GM19395 (cell line): ENCODE measurements around the gene SLC25A44.
"Not testable (repeated sequence)": the region's sequence is repeated elsewhere in the genome, so short reads cannot be mapped to it uniquely, and the experiment has no call there.

Experiments used
- ATAC-seq: cut with Tn5 transposase; IDR thresholded peaks from one replicate; pipeline ENCODE4 v1.9.1; 2021; ENCODE audit warnings: mild to moderate bottlenecking, moderate library complexity; ENCODE audit not compliant: unreplicated experiment

SLC25A44 gene

DNA sequence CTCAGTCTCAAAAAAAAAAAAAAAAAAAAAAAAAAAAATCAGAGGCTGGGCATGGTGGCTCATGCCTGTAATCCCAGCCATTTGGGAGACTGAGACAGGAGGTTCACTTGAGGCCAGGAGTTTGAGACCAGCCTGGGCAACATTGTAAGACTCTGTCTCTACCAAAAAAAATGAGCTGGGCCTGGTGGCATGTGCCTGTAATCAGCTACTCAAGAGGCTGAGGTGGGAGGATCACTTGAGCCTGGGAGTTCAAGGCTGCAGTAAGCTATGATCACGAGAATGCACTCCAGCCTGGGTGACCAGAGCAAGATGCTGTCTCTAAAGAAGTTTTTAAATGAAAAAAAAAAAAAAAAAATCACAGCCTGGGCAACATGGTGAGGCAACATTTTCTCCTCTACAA, 30.2 kb upstream of the SLC25A44 start:
- no peak for ATAC-seq

GRCh38 chr1:156164125-156164831, 29.6 kb upstream of the SLC25A44 start:
- ATAC-seq, result no peak

GRCh38 chr1:156165083-156165482, 28.8 kb upstream of the SLC25A44 start:
- no peak for ATAC-seq

DNA sequence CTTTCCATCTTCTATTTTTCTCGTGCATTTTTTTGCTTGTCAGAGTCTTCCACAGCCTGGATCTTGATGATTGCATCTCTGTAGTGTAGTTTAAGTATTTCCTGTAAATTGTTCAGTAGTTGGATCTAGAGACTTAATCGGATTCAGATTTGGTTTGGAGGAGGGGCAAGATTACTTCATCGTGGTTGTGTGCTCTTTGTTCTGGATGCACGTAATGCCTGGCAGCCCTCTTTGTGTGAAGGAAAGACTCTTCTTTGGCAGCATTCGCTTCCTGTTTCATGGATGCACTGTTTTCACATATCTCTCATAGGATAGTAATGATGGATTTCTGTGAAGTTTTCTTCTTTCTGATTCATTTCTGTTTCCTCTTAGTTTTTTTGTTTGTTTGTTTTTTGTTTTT, 26.4 kb upstream of the SLC25A44 start:
- ATAC-seq, result no peak

DNA sequence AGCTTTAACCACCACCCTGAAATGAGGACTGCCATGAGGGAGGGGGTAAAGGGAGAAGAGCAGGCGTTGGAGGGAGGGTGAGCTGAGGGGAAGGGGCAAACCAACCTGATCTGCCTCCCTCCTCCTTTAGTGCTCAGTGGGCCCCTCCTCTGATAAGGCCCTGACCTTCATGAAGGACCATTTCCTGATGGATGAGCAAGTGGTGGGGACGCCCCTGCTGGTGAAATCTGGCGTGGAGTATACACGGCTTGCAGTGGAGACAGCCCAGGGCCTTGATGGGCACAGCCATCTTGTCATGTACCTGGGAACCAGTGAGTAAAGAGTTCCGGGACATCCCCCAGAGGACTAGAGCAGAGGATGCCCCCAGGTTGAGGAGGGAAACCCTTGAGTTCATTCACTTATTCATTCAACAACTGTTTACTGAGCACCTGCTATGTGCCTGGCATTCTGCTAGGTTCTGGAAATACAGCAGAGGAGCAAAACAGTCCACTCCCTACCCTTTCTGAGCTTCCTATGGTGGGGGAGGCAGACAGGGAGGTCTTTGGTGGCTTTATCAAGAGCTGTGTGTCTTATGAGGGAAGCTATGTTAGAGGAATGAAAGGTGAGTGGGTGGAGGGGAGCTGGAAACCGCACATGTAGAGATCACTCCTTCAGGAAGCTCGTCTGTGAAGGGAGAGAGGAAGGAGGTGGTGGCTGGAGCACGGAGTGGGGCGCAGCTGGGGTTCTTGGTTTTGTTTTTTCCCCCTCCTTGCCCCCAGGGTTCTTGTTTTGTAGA, 21.0 kb upstream of the SLC25A44 start:
- ATAC-seq, result no peak

GRCh38 chr1:156176610-156177210, 17.2 kb upstream of the SLC25A44 start:
- no peak for ATAC-seq

DNA sequence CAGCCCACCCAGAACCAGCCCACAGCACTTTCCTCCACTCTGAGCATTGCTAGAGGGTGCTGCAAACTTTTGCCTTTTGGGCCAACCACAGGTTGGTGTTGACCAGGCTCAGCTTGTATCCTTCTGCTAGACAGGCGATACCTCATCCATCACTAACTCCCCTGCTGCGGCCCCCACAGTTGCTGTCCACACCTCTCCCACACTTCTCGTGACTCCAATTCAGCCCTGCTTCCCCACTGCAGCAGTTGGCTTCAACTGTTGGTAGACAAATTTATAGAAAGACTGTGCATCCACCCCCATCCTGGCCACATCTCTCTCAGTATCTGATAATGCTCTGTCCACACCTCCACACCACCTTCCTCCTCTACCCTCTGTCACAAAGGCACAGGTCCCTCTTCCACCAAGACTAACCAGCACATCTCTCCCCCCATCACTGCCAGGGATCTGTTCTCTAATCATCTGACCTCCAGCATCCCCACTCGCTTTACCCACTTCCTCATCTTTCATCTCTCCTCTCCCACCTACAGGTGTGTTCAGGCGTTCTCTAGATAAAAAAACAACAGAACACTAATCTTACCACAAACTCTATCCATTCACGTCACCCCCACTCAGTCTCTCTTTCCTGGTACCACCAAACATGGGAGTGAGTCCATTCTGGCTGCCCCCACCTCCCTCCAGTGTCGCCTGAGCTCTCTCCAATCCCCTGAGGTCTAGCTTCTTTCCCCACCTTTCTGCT, 15.8 kb upstream of the SLC25A44 start:
- no peak for ATAC-seq

- ATAC-seq, result no peak
Measured at GRCh38 chr1:156180471-156180870, 13.4 kb upstream of the SLC25A44 start.

DNA sequence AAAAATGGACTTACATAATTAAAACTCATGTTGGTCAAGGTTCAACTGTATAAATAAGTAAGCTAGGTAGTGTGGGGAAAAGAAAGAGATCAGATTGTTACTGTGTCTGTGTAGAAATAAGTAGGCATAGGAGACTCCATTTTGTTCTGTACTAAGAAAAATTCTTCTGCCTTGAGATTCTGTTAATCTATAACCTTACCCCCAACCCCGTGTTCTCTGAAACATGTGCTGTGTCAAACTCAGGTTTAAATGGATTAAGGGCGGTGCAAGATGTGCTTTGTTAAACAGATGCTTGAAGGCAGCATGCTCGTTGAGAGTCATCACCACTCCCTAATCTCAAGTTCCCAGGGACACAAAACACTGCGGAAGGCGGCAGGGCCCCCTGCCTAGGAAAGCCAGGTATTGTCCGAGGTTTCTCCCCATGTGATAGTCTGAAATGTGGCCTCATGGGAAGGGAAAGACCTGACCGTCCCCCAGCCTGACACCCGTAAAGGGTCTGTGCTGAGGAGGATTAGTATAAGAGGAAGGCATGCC, 12.4 kb upstream of the SLC25A44 start:
- ATAC-seq, result not testable (repeated sequence)

DNA sequence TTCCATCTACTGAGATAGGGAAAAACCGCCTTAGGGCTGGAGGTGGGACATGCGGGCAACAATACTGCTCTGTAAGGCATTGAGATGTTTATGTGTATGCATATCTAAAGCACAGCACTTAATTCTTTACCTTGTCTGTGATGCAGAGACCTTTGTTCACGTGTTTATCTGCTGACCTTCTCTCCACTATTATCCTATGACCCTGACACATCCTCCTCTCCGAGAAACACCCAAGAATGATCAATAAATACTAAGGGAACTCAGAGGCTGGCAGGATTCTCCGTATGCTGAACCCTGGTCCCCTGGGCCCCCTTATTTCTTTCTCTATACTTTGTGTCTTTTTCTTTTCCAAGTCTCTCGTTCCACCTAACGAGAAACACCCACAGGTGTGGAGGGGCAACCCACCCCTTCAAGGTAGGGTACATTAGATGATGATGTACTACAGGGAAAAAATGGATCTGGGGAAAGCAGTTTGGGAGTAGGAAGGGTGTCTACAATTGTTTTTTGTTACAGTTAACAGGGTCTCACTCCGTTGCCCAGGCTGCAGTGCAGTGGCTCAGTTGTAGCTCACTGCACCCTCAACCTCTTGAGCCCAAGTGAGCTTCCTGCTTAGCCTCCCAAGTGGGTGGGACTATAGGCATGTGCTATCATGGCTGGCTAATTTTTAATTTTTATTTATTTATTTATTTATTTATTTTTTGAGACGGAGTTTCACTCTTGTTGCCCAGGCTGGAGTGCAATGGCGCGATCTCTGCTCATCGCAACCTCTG, 11.7 kb upstream of the SLC25A44 start:
- not testable (repeated sequence) for ATAC-seq

DNA sequence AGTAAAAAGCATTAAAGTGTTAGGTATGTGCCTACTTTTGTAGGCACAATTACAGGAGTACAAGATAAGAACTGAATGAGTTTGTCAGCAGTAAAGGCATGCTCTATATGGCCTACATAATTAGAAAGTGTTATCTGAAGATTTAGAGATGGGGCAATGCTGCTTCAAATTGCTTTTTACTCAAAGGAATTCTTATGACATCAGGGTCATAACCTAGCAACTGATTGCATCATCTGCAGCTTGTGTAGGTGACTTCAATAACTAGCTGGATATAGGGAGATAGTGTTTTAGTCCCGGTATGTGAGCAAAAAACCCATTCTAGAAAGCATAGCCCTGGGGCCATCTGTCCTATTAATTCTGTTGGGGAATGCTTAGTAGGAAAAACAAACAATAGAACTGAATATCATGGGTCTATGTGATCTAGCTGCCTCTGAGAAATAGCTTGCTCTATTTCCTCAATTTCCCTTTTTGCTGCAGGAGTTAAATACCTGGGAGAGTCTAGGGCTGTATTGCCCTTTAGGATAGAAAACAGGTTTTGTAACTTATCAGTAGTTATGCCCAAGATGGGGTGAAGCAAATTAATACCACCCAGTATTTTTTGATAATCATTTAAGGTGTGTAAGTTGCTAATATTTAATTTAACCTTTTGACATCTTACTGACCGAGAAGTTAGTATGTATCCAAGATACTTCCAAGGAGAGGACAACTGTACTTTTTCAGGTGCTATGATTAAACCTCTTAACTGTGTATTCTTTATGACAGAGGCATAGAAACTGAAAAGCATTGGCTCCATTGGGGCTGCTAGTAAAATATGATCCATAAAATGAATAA, 7.3 kb upstream of the SLC25A44 start:
- not testable (repeated sequence) for ATAC-seq

DNA sequence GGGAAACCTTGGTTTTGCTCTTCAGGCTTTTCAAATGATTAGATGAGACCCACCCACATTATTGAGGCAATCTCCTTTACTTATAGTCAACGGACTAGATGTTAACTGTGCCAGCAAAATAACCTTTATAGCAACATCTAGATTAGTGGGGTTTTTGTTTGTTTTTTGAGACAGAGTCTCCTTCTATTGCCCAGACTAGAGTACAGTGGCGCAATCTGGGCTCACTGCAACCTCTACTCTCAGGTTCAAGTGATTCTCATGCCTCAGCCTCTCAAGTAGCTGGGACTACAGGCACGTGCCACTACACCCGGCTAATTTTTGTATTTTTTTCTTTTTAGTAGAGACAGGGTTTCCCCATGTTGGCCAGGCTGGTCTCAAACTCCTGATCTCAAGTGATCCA, 3.6 kb upstream of the SLC25A44 start:
- not testable (repeated sequence) for ATAC-seq

DNA sequence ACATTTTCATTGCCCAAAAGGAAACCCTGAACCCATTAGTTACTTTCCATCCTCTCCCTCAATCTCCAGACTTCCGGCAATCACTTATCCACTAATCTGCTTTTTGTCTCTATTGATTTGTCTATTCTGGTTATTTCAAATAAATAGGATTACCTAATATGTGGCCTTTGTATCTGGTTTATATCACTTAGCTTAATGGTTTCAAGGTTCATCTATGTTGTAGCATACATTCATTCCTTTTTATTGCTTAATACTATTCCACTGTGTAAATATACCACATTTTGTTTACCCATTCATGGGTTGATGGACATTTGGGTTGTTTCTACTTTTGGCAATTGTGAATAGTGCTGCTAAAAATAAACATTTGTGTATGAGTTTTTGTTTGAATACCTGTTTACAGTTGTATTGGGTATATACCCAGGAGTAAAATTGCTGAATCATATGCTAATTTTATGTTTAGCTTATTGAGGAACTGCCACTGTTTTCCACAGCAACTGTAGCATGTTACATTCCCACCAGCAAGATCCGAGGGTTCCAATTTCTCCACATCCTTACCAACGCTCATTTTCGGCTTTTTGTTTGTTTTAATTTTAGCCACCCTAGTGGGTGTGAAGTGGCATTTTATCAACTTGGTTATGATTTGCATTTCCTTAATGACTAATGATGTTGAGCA, 2.5 kb upstream of the SLC25A44 start:
- no peak for ATAC-seq

GRCh38 chr1:156193208-156193487, 756 bp upstream of the SLC25A44 start:
- ATAC-seq, result no peak

DNA sequence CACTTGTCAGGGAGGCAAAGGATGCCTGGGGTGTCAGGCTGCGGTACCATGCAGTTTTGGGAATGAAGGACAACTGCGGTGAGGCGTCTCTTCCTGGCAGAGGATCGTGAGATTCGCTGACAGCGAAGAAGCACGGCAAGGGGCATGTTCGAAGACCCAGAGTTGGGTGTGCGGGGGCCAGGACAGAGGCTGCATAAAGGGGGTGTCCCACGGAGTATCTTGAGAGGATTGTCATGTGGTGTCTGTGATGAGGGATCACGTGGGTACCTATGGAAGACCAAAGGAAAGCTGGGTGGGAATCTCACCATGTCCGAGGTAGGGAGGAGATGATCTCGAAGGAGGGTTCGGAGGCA, 372 bp downstream of the SLC25A44 start:
- ATAC-seq, result no peak

DNA sequence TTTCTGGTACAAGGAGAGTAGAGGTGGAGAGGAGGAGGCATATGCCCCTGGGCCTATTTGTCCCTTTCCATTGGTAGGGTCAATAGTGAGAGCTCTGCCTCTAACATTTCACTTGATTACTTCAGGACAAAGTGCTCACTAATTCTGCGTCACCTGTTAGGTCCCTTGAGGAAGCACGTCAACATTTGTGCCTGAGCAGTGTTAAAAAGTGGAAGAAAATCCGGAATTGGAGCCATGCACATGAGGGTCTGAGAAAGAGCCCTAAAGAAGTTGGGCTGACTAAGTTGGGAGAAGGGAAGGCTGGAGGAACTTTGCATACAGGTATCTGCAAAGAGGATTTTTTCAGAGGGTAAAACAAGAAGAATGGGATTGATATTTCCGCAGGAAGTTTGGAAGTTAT, 1.9 kb downstream of the SLC25A44 start:
- ATAC-seq, result no peak

DNA sequence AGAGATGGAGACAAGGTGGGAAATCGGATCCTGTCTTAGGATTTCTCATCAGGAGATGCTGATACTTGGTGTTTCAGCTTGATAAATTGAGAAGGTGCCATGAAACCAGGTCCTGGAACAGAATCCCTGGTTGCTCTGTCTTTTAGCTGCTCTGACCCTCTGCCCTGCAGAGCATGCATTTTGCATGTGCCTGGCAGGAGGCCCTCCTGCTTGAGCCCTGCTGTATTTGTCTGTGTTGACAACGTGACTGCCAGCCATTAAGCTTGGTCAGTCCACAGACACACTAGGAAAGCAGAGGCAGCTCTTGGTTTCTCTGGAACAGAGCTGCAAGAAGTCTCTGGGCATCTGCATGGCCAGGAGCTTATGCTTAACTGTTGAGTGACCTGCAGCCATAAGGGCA, 2.5 kb downstream of the SLC25A44 start:
- no peak for ATAC-seq

- no peak for ATAC-seq
Measured at GRCh38 chr1:156198831-156199349, 5.0 kb downstream of the SLC25A44 start.

DNA sequence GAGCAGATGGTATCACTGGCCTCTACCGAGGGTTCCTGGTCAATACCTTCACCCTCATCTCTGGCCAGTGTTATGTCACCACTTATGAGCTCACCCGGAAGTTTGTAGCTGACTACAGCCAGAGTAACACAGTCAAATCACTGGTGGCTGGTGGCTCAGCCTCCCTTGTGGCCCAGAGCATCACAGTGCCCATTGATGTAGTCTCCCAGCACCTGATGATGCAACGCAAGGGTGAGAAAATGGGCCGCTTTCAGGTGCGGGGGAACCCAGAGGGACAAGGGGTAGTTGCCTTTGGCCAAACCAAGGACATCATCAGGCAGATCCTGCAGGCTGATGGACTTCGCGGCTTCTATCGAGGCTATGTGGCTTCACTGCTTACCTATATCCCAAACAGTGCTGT, 6.1 kb downstream of the SLC25A44 start:
- no peak for ATAC-seq
